Measurements from ENCODE around the gene TBXAS1. TPM values are rescaled to one million over a fixed set of nuclear protein-coding genes. Genes with fewer than 3 reads are reported as not detected.

TBXAS1 gene
- total RNA-seq, 4 donors from 2014 or later: 6.2 to 23.0 (median 11.8) TPM

DNA sequence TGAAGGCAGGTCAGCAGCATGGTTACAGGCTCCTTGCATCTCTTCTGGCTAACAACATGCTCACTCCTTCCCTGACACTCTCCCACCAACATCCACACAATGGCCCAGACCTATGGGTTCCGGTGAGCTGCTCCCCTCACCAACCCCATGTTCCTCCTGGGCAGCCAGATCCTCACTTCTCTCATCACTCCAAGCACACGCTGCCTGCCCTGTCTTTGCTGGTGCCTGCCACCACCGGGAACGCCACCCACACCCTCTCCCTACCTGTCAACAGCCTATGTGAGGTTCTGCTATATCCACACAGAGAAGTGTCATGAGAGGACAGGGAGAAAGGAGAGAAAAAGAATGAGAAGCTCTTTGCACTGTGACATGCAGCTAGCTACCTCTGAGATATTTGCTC is 219.1 kb downstream of the TBXAS1 start:
- Histone ChIP-seq H3K27me3 (no peaks in the 10 kb centered on the region), H3K27ac (no peak overlapping the region), H3K36me3 (peaks cover 0 to 51% of the 10 kb centered on the region in 2 donors), H3K9me3 (no peaks in the 10 kb centered on the region), H3K4me3 (no peak overlapping the region), H3K4me1 (no peaks in the 10 kb centered on the region)
- ATAC-seq: no peak
- TF ChIP-seq POLR2AphosphoS5 (IDR thresholded peaks at IDR 0.05) (no peak), POLR2A (IDR thresholded peaks at IDR 0.05) (no peak), EP300 (IDR thresholded peaks at IDR 0.05) (no peak)
- TF ChIP-seq, protein P1, sequence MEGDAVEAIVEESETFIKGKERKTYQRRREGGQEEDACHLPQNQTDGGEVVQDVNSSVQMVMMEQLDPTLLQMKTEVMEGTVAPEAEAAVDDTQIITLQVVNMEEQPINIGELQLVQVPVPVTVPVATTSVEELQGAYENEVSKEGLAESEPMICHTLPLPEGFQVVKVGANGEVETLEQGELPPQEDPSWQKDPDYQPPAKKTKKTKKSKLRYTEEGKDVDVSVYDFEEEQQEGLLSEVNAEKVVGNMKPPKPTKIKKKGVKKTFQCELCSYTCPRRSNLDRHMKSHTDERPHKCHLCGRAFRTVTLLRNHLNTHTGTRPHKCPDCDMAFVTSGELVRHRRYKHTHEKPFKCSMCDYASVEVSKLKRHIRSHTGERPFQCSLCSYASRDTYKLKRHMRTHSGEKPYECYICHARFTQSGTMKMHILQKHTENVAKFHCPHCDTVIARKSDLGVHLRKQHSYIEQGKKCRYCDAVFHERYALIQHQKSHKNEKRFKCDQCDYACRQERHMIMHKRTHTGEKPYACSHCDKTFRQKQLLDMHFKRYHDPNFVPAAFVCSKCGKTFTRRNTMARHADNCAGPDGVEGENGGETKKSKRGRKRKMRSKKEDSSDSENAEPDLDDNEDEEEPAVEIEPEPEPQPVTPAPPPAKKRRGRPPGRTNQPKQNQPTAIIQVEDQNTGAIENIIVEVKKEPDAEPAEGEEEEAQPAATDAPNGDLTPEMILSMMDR (IDR thresholded peaks at IDR 0.05): no peak
- WGBS, 2 donors (ENCODE audit: low coverage in 1 of 2): 100% methylated on average over 1 of the region's 4 CpGs; no CpG with 5 or more reads in 1 of the 2 donors

DNA sequence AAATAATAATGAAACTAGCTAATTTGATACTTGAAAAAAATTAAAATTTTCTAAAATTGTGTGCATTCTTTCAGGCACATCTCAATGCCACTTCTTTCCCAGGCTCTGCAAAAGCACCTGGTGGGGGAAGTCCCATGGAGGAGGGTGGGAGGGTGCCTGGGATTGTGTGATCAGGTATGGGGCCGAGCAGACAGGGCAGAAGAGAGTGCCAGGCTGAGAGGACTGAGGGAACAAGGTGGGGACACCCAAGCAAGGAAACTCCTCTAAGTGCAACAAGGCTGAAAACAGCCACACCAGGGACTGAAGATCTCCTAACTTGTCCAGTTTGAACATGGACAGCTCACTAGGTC is 219.9 kb downstream of the TBXAS1 start:
- Histone ChIP-seq H3K27me3 (no peaks in the 10 kb centered on the region), H3K4me1 (no peaks in the 10 kb centered on the region), H3K4me3 (no peak overlapping the region), H3K9me3 (no peaks in the 10 kb centered on the region), H3K27ac (no peak overlapping the region), H3K36me3 (peaks cover 0 to 50% of the 10 kb centered on the region in 2 donors)
- 64% methylated on average over 1 of the region's 1 CpG; no CpG with 5 or more reads in 1 of the 2 donors for WGBS, 2 donors (ENCODE audit: low coverage in 1 of 2)
- ATAC-seq: no peak
- TF ChIP-seq EP300 (IDR thresholded peaks at IDR 0.05) (no peak), POLR2A (IDR thresholded peaks at IDR 0.05) (no peak), POLR2AphosphoS5 (IDR thresholded peaks at IDR 0.05) (no peak)
- TF ChIP-seq, protein P1 (IDR thresholded peaks at IDR 0.05): no peak

DNA sequence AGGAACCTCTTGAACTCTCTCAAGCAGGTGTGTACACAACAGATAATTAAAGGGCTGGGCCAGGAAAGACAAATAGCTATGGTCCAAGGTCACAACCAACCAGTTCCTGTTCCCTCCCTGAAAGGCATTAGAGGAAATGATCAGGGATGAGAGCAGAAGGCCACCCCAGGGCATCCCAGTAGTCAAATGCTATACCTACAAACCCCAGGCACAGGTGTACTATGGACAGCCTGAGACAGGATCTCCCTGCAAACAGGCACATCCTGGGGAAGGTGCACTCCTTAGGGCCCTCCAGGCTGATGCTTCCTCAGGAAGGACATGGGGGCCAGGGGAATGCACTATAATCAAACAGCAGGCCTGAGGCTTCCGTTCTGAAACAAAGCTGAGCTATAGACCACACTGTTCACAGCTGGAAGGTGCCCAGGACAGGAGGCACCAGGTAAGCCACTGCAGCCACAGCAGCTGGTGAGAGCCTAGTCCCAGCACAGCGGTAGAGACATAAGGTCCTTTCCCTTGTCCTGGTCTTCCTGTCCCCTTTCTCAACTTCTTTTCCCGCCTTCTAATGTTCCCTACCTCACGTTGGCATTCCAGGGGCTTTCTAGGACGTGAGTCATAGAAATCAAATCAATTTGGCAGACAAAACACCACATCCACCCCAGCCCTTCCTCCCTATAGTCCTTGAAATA is 220.4 kb downstream of the TBXAS1 start:
- H3K9me3 ChIP-seq: no peaks in the 10 kb centered on the region
- no peaks in the 10 kb centered on the region for H3K4me1 ChIP-seq
- 60 to 61% methylated on average over 2 of the region's 5 CpGs for WGBS, 2 donors (ENCODE audit: low coverage in 1 of 2)
- H3K36me3 ChIP-seq: peaks cover 0 to 52% of the 10 kb centered on the region in 2 donors
- no peak overlapping the region for H3K27ac ChIP-seq
- H3K4me3 ChIP-seq: no peak overlapping the region
- peak; percentile 39 for ATAC-seq
- TF ChIP-seq, protein P1 (IDR thresholded peaks at IDR 0.05): no peak
- H3K27me3 ChIP-seq: no peaks in the 10 kb centered on the region

DNA sequence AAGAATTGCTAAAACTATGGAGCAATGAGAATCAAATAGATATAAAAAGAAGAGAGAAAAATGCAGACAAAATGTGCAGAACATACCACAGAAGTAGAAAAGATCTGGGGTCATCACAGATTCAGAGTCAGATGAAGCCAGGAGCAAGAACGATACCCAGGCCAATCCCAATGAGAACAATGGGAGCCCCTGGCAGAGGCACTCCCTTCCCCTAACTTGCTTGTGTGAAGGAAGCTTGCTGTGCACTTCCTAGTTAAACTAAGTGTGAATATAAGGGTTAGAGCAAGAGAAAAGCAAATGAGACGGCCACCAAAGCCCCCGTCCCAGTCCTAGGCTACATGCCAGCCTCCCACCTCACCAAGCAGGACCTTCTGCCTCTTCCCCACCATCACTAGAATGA is 221.0 kb downstream of the TBXAS1 start:
- Histone ChIP-seq H3K27ac (no peak overlapping the region), H3K4me1 (no peaks in the 10 kb centered on the region), H3K4me3 (no peak overlapping the region), H3K27me3 (no peaks in the 10 kb centered on the region), H3K36me3 (peaks cover 0 to 51% of the 10 kb centered on the region in 2 donors), H3K9me3 (no peaks in the 10 kb centered on the region)
- TF ChIP-seq POLR2AphosphoS5 (IDR thresholded peaks at IDR 0.05): no peak
- no peak for TF ChIP-seq POLR2A (IDR thresholded peaks at IDR 0.05)
- TF ChIP-seq, protein P1 (IDR thresholded peaks at IDR 0.05): no peak
- no peak for TF ChIP-seq EP300 (IDR thresholded peaks at IDR 0.05)
- WGBS, 2 donors (ENCODE audit: low coverage in 1 of 2): 70 to 93% methylated on average over 1 to 3 of the region's 3 CpGs
- ATAC-seq: no peak

DNA sequence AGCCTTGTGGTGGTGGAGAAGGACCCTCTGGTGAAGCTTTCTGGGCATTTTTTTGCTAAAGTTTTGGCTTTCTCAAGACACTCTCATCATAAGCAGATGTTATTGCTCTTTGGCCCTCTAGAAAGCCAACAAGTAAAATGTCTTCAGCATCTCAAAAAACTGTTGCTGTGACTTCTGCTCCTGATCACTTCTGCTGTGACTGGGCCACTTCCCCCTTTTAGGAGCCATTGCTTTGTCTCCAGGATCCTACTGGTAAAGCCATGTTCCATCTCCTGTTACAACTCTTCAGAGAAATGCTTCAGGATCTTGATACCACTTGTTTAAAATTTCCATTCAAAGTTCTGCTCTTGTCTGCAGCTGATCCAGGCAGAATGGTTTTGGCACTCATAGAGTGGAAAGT is 222.8 kb downstream of the TBXAS1 start:
- Histone ChIP-seq H3K4me3 (no peak overlapping the region), H3K4me1 (no peaks in the 10 kb centered on the region), H3K36me3 (peaks cover 0 to 48% of the 10 kb centered on the region in 2 donors), H3K9me3 (no peaks in the 10 kb centered on the region), H3K27me3 (no peaks in the 10 kb centered on the region), H3K27ac (no peak overlapping the region)
- ATAC-seq: no peak
- TF ChIP-seq POLR2A (IDR thresholded peaks at IDR 0.05) (no peak), POLR2AphosphoS5 (IDR thresholded peaks at IDR 0.05) (no peak), EP300 (IDR thresholded peaks at IDR 0.05) (no peak)
- TF ChIP-seq, protein P1 (IDR thresholded peaks at IDR 0.05): no peak
